H1 (cell line): ENCODE measurements around the gene CPLANE2. TPM values are rescaled to one million over a fixed set of nuclear protein-coding genes. Genes with fewer than 3 reads are reported as not detected.

Experiments used
- CTCF ChIA-PET: fragments of 300-600 bp; sonication (Branson Sonifier 250); formaldehyde crosslinking; loops from one replicate; lab custom pipeline; 2021; ENCODE audit not compliant: partially characterized antibody; lab: Charles Lee
- POLR2A ChIA-PET: fragments of 300-600 bp; sonication (Branson Sonifier 250); formaldehyde crosslinking; loops from one replicate; lab custom pipeline; 2021; ENCODE audit warnings: inconsistent platforms; ENCODE audit not compliant: partially characterized antibody; lab: Charles Lee
- DNase-seq, 2 experiments: peaks; one replicate each; pipeline versions ENCODE4 v3.0.0 to v3.0.0-alpha.2; 2010 to 2022; ENCODE audit warnings: low spot score in 2 of 2, low read depth in 1 of 2, mixed read lengths in 1 of 2
- FAIRE-seq: peaks from 2 replicates; lab custom pipeline; 2011; peaks lifted over from hg19 to GRCh38; lab: Jason Lieb, UNC
- H2AFZ ChIP-seq: 2 replicates; pipeline ENCODE4 v1.8.1; 2012; ENCODE audit warnings: low read length, inconsistent platforms
- H2AK5ac ChIP-seq: 2 replicates; pipeline ENCODE4 v1.6.1; 2013; ENCODE audit warnings: low read depth, low read length
- H2BK120ac ChIP-seq: replicated peaks from 2 replicates; pipeline ENCODE3; 2013; ENCODE audit warnings: low read depth, low read length, inconsistent platforms
- H2BK12ac ChIP-seq: 2 replicates; pipeline ENCODE4 v1.6.1; 2013; ENCODE audit warnings: low read depth, low read length
- H2BK15ac ChIP-seq: 2 replicates; pipeline ENCODE4 v1.6.1; 2013; ENCODE audit warnings: low read length
- H2BK20ac ChIP-seq: 2 replicates; pipeline ENCODE4 v1.6.1; 2013; ENCODE audit warnings: low read length
- H2BK5ac ChIP-seq: 2 replicates; pipeline ENCODE4 v1.6.1; 2013; ENCODE audit warnings: low read depth, low read length
- H3K14ac ChIP-seq: 2 replicates; pipeline ENCODE4 v1.6.1; 2013; ENCODE audit warnings: inconsistent platforms; ENCODE audit not compliant: insufficient read length
- H3K18ac ChIP-seq: 2 replicates; pipeline ENCODE4 v1.6.1; 2013; ENCODE audit warnings: low read length; ENCODE audit errors: extremely low read depth
- H3K23ac ChIP-seq: 2 replicates; pipeline ENCODE4 v1.6.1; 2013; ENCODE audit warnings: inconsistent platforms; ENCODE audit not compliant: insufficient read length
- H3K23me2 ChIP-seq: 2 replicates; pipeline ENCODE4 v1.6.1; 2013; ENCODE audit warnings: low read depth, low read length
- H3K27ac ChIP-seq: 2 replicates; pipeline ENCODE4 v1.6.1; 2011; ENCODE audit warnings: low read depth, low read length, inconsistent platforms
- H3K27me3 ChIP-seq, 4 experiments: replicated peaks in 1 of 4; 1 replicate in 1 of 4; 2 replicates in 3 of 4; pipeline versions ENCODE4 v1.6.1 to v1.8.1; 2011 to 2013; ENCODE audit warnings: low read length in 3 of 4, mild to moderate bottlenecking in 3 of 4, inconsistent platforms in 2 of 4, mixed read lengths in 2 of 4, moderate library complexity in 1 of 4; ENCODE audit not compliant: control insufficient read depth in 3 of 4, insufficient read depth in 3 of 4; ENCODE audit errors: extremely low read depth in 1 of 4
- H3K36me3 ChIP-seq, 4 experiments: 2 replicates each; pipeline versions ENCODE4 v1.6.1 to v1.8.1; 2011 to 2013; ENCODE audit warnings: mild to moderate bottlenecking in 4 of 4, low read length in 3 of 4, moderate library complexity in 2 of 4, control low read depth in 1 of 4, inconsistent platforms in 1 of 4; ENCODE audit not compliant: insufficient read depth in 4 of 4, control insufficient read depth in 2 of 4
- H3K4ac ChIP-seq: replicated peaks from 2 replicates; pipeline ENCODE3; 2013; ENCODE audit warnings: low read length, low read depth, mixed read lengths, inconsistent platforms; ENCODE audit not compliant: insufficient read length
- H3K4me1 ChIP-seq, 4 experiments: replicated peaks in 1 of 4; 1 replicate in 1 of 4; 2 replicates in 3 of 4; pipeline versions ENCODE4 v1.6.1 to v1.8.1; 2011 to 2013; ENCODE audit warnings: low read length in 3 of 4, inconsistent platforms in 2 of 4, mixed read lengths in 1 of 4; ENCODE audit not compliant: insufficient read depth in 4 of 4, control insufficient read depth in 3 of 4
- H3K4me2 ChIP-seq, 2 experiments: 2 replicates each; pipeline versions ENCODE4 v1.6.1 to v1.8.1; 2011 to 2013; ENCODE audit warnings: low read depth in 2 of 2, low read length in 2 of 2, control low read depth in 1 of 2, inconsistent platforms in 1 of 2, mild to moderate bottlenecking in 1 of 2; ENCODE audit not compliant: insufficient read depth in 1 of 2
- H3K4me3 ChIP-seq, 4 experiments: fragments of 200-600, 300-600 bp in 1 of 4; sonication (generic), shearing (Covaris generic), sonication (Bioruptor Twin) in 1 of 4; 2 replicates each; pipeline versions ENCODE4 v1.5.1 to v1.8.1; 2011 to 2016; ENCODE audit warnings: low read length in 4 of 4, low read depth in 3 of 4, control low read depth in 2 of 4, inconsistent platforms in 2 of 4, mild to moderate bottlenecking in 2 of 4, mixed read lengths in 1 of 4, moderate library complexity in 1 of 4; ENCODE audit not compliant: insufficient read depth in 2 of 4; ENCODE audit errors: extremely low read depth in 1 of 4
- H3K56ac ChIP-seq: replicated peaks from 2 replicates; pipeline ENCODE3; 2013; ENCODE audit warnings: low read depth, mild to moderate bottlenecking, mixed read lengths, low read length, inconsistent platforms; ENCODE audit not compliant: insufficient read length
- H3K79me1 ChIP-seq: 2 replicates; pipeline ENCODE4 v1.6.1; 2013; ENCODE audit warnings: low read depth, low read length, control low read depth
- H3K79me2 ChIP-seq, 2 experiments: 2 replicates each; pipeline versions ENCODE4 v1.6.1 to v1.8.1; 2012 to 2013; ENCODE audit warnings: low read length in 2 of 2, mild to moderate bottlenecking in 2 of 2, inconsistent platforms in 1 of 2; ENCODE audit not compliant: insufficient read depth in 2 of 2, control insufficient read depth in 1 of 2
- H3K9ac ChIP-seq, 4 experiments: replicated peaks in 1 of 4; 1 replicate in 1 of 4; 2 replicates in 3 of 4; pipeline versions ENCODE4 v1.6.1 to v1.8.1; 2011 to 2013; ENCODE audit warnings: low read depth in 3 of 4, low read length in 3 of 4, control low read depth in 2 of 4, mild to moderate bottlenecking in 2 of 4, moderate library complexity in 2 of 4, inconsistent platforms in 1 of 4; ENCODE audit errors: extremely low read depth in 1 of 4
- H3K9me3 ChIP-seq, 2 experiments: 2 replicates each; pipeline versions ENCODE4 v1.6.1 to v1.8.1; 2012 to 2013; ENCODE audit warnings: mild to moderate bottlenecking in 2 of 2, moderate library complexity in 2 of 2, control low read depth in 1 of 2, inconsistent platforms in 1 of 2, low read depth in 1 of 2, low read length in 1 of 2, mixed read lengths in 1 of 2; ENCODE audit not compliant: insufficient read depth in 2 of 2
- H4K20me1 ChIP-seq, 2 experiments: replicated peaks in 1 of 2; 2 replicates each; pipeline versions ENCODE3 to v1.8.1; 2011 to 2013; ENCODE audit warnings: inconsistent platforms in 2 of 2, low read length in 2 of 2, mild to moderate bottlenecking in 1 of 2; ENCODE audit not compliant: insufficient read depth in 2 of 2, control insufficient read depth in 1 of 2
- H4K5ac ChIP-seq: 2 replicates; pipeline ENCODE4 v1.6.1; 2013; ENCODE audit warnings: low read length, low read depth, mixed read lengths, inconsistent platforms; ENCODE audit not compliant: insufficient read length
- H4K8ac ChIP-seq: 2 replicates; pipeline ENCODE4 v1.8.0; 2013; ENCODE audit warnings: mild to moderate bottlenecking, moderate library complexity, low read length, inconsistent platforms; ENCODE audit not compliant: insufficient read depth; ENCODE audit errors: extremely low read depth
- H4K91ac ChIP-seq: replicated peaks from 2 replicates; pipeline ENCODE3; 2013; ENCODE audit warnings: low read length, mixed read lengths, inconsistent platforms; ENCODE audit not compliant: insufficient read length
- ATF3 ChIP-seq: IDR thresholded peaks from 2 replicates; pipeline ENCODE4 v1.6.1; 2011; ENCODE audit warnings: low read depth, mild to moderate bottlenecking, low read length; ENCODE audit not compliant: insufficient read depth
- BRCA1 ChIP-seq: IDR thresholded peaks from 2 replicates; pipeline ENCODE4 v1.6.1; 2012; ENCODE audit warnings: low read depth, low read length, improper control_type of control experiment
- CTBP2 ChIP-seq: IDR thresholded peaks from 2 replicates; pipeline ENCODE4 v1.7.0; 2011; ENCODE audit warnings: borderline replicate concordance, mild to moderate bottlenecking, moderate library complexity, mixed read lengths, low read length; ENCODE audit not compliant: insufficient read depth, insufficient read length
- FOSL1 ChIP-seq: IDR thresholded peaks from 2 replicates; pipeline ENCODE4 v1.6.1; 2011; ENCODE audit warnings: mild to moderate bottlenecking, low read depth, low read length, moderate library complexity; ENCODE audit not compliant: insufficient read depth
- JUN ChIP-seq: IDR thresholded peaks from 2 replicates; pipeline ENCODE4 v1.6.1; 2011; ENCODE audit warnings: low read depth, mild to moderate bottlenecking, improper control_type of control experiment, low read length
- RAD21 ChIP-seq, 2 experiments: IDR thresholded peaks in 1 of 2; conservative IDR thresholded peaks in 1 of 2; 2 replicates each; pipeline ENCODE4 v1.6.1; 2011; ENCODE audit warnings: low read depth in 2 of 2, low read length in 2 of 2, improper control_type of control experiment in 1 of 2, inconsistent platforms in 1 of 2, mild to moderate bottlenecking in 1 of 2, moderate library complexity in 1 of 2
- RBBP5 ChIP-seq: IDR thresholded peaks from 2 replicates; pipeline ENCODE4 v1.7.1; 2012; ENCODE audit warnings: low read depth, mild to moderate bottlenecking, inconsistent platforms, low read length, moderate library complexity, borderline replicate concordance
- SP2 ChIP-seq: IDR thresholded peaks from 2 replicates; pipeline ENCODE4 v1.6.1; 2012; ENCODE audit warnings: mild to moderate bottlenecking, low read length, inconsistent platforms
- SUZ12 ChIP-seq: fragments of 200-600 bp; sonication (generic); IDR thresholded peaks from 2 replicates; pipeline ENCODE4 v1.6.1; 2012; ENCODE audit warnings: mild to moderate bottlenecking, inconsistent platforms, low read length, moderate library complexity, mixed read lengths
- ZNF274 ChIP-seq: IDR thresholded peaks from 2 replicates; pipeline ENCODE4 v1.7.0; 2012; ENCODE audit warnings: low read length, borderline replicate concordance; ENCODE audit errors: extremely low read depth
- WGBS, 2 experiments: shearing (Covaris generic) in 1 of 2; methylation state at CpG; one replicate each; pipeline versions ENCODE4 v1.1.6 to v1.1.7; 2013 to 2015; ENCODE audit warnings: low lambda C conversion rate in 2 of 2, mixed read lengths in 2 of 2, inconsistent platforms in 1 of 2, low coverage in 1 of 2, missing lambda C conversion rate in 1 of 2; ENCODE audit not compliant: insufficient replicate concordance in 2 of 2, insufficient coverage in 1 of 2, insufficient read length in 1 of 2; ENCODE audit errors: extremely low coverage in 1 of 2, missing lambda C conversion rate in 1 of 2; 5-methylcytosine and 5-hydroxymethylcytosine counted together
- polyA plus RNA-seq, 7 experiments: library from polyadenylated mRNA; depleted of rRNA in 3 of 7; stranded (reverse) in 5 of 7; unstranded in 2 of 7; fragments of >200 nt in 5 of 7; fragments of 200-250 nt in 2 of 7; gene quantifications; 1 replicate in 5 of 7; 2 replicates in 1 of 7; 4 replicates in 1 of 7; pipeline versions ENCODE4 v1.2.1 to v1.2.3, GENCODE V29; 2011 to 2013; ENCODE audit warnings: missing spikeins in 2 of 7, mixed read lengths in 2 of 7
- total RNA-seq: library from RNA; stranded (reverse); fragmentation: NEBNext Ultra II Directional; extraction: Animal tissue kit (Norgen Biotek cat#: 25700); gene quantifications from 2 replicates; pipeline ENCODE4 v1.2.1, GENCODE V29; 2021
- TF ChIP-seq, protein P1 (sequence below): IDR thresholded peaks from 2 replicates; pipeline ENCODE4 v1.6.1; 2012; ENCODE audit warnings: low read length, inconsistent platforms

The CPLANE2 gene
- total and polyA plus RNA-seq, 2 of the 8 experiments (the other 6 are each of a cell fraction or from before 2014, with no cell fraction given) = 2.3 to 2.5 TPM

DNA sequence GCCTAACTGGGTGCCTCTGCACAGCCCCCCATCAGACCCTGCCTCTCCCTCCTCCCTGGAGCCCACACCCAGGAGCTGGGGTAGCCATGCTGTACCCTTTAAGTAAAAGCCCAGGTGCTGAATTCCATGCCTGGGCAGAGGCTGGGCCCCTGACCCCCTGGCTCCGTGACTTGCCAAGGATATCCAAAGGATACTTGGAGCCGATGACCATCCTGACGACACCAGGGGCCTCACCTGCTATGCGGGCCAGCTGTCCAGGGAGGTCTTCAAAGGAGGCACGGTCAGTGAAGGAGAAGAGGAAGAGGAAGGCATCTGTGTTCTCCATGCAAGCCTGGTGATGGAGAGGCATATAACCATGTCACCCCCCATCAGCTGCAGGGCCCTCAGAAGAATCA lies 4.7 kb downstream of the CPLANE2 start:
- Histone ChIP-seq H4K20me1 (peaks cover 3 to 6% of the 10 kb centered on the region in 2 experiments), H3K4me2 (no peak overlapping the region), H2BK20ac (no peak overlapping the region), H2AK5ac (no peak overlapping the region), H3K27ac (no peak overlapping the region), H2BK15ac (no peak overlapping the region), H3K23ac (no peak overlapping the region), H3K9me3 (no peaks in the 10 kb centered on the region), H2BK5ac (no peak overlapping the region), H3K79me1 (no peaks in the 10 kb centered on the region; the same call in 1 of the 2 replicates), H3K36me3 (no peaks in the 10 kb centered on the region), H3K79me2 (no peaks in the 10 kb centered on the region), H3K4me3 (no peak overlapping the region), H2BK12ac (no peak overlapping the region), H2BK120ac (no peak overlapping the region), H4K5ac (no peak overlapping the region), H3K23me2 (peaks cover 9% of the 10 kb centered on the region), H3K4me1 (peaks cover 2 to 18% (median 4%) of the 10 kb centered on the region in 4 experiments; a peak in 6 of 7 replicates), H3K27me3 (peaks cover 7 to 24% (median 21%) of the 10 kb centered on the region in 4 experiments), H3K9ac (no peak overlapping the region), H4K91ac (no peak overlapping the region), H3K56ac (no peak overlapping the region), H3K18ac (no peak overlapping the region), H3K4ac (no peak overlapping the region), H2AFZ (no peak overlapping the region), H3K14ac (no peak overlapping the region), H4K8ac (no peak overlapping the region)
- 93% methylated on average over 5 of the region's 5 CpGs; no CpG with 5 or more reads in 1 of the 2 experiments for WGBS, 2 experiments
- CTCF ChIA-PET = interaction anchor here (1.0 to 13.8 kb wide), 4 partner anchors 13 to 150 kb away, joined by 3 to 106 read pairs (median 4); no protein-coding TSS in a partner anchor
- DNase-seq (no peak), FAIRE-seq (no peak)
- POLR2A ChIA-PET = interaction anchor here (0.9 to 2.5 kb wide), 4 partner anchors 10 to 31 kb away, joined by 4 to 8 read pairs (median 6); partner anchors contain the start of gene ARHGEF19
- TF ChIP-seq ATF3 (no peak), SUZ12 (no peak), BRCA1 (no peak), FOSL1 (no peak), CTBP2 (no peak), ZNF274 (no peak), RAD21 (IDR thresholded peaks at IDR 0.05 in 1 of 2, conservative IDR thresholded peaks at IDR 0.05 in 1 of 2; ENCODE audit: low read depth in 2 of 2, low read length in 2 of 2) (no peak), JUN (no peak), SP2 (no peak), RBBP5 (no peak)
- TF ChIP-seq, protein P1, sequence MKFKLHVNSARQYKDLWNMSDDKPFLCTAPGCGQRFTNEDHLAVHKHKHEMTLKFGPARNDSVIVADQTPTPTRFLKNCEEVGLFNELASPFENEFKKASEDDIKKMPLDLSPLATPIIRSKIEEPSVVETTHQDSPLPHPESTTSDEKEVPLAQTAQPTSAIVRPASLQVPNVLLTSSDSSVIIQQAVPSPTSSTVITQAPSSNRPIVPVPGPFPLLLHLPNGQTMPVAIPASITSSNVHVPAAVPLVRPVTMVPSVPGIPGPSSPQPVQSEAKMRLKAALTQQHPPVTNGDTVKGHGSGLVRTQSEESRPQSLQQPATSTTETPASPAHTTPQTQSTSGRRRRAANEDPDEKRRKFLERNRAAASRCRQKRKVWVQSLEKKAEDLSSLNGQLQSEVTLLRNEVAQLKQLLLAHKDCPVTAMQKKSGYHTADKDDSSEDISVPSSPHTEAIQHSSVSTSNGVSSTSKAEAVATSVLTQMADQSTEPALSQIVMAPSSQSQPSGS = no peak
